Eye (tissue), 1 donor: ENCODE results near the gene HELZ.
A peak's percentile ranks its signal among the peaks of the same experiment; 100 is the strongest.
"Not testable (repeated sequence)": the region's sequence is repeated elsewhere in the genome, so short reads cannot be mapped to it uniquely, and the experiment has no call there.

Source experiments
- DNase-seq: peaks from one replicate; pipeline ENCODE4 v3.0.0-alpha.2; 2015

Gene HELZ

DNA sequence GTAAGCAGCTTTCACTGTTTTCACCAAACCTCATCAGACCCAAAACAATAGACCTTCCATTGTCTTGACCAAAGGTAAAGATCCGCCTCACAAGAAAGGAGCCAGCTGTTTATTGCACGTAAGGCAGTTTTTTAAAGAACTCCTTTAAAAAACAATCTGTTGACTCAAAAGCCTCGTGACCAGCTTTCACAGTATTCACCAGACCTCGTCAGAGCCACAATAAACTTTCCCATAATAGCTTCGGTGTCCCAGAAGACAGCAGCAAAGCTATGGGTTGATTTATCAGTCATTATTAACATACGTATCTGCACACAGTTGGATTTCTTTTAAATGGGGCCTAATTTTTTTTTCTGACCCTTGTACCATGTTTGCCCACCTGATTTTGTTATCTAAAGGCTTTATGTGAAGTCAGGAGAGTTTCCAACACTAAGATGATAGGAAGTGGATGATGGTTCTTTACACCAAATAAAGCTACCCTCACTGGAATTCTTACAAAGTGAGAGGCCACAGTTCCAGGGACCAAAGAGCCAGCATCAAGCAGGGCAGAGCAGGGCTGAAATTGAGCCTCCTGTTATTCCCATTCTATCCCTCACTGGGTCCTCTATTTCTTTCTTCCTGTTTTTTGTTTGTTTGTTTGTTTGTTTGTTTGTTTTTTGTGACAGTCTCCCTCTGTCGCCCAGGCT, 17.6 kb upstream of the HELZ start:
- DNase-seq = no peak

DNA sequence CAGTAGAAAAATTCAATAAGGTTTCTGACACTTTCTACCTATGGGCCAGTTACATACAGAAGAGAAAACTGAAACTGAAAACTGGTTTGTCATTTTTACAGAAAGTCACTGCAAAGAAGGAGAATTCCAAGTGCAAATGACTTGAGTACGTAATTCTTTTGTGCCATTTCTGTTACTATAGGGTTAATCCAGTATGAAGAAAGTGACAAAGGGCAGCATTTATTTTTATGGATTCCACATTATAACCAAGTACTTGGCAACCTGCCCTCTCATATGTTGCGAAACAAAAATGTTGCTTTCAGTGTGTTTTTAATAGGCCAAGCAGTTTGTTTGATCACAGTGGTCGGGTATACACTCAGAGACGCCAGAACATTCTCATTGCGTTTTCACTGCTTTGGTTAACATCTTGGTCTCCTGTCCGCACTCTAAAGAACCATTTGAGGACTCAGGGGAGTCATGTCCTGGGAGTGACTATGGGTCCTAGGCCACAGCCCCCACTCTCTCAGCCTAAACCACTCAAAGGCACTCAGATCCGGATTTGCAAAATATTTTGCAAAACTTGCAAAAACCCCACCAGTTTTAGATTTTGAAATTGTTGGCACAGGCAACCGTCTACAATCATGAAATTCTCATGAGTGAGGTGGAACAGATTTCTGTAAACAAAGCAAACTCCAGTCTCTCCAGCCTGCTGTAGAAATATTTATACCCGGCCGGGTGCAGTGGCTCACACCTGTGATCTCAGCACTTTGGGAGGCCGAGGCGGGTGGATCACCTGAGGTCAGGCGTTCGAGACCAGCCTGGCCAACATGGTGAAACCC, 15.4 kb upstream of the HELZ start:
- peak; percentile 70 for DNase-seq

DNA sequence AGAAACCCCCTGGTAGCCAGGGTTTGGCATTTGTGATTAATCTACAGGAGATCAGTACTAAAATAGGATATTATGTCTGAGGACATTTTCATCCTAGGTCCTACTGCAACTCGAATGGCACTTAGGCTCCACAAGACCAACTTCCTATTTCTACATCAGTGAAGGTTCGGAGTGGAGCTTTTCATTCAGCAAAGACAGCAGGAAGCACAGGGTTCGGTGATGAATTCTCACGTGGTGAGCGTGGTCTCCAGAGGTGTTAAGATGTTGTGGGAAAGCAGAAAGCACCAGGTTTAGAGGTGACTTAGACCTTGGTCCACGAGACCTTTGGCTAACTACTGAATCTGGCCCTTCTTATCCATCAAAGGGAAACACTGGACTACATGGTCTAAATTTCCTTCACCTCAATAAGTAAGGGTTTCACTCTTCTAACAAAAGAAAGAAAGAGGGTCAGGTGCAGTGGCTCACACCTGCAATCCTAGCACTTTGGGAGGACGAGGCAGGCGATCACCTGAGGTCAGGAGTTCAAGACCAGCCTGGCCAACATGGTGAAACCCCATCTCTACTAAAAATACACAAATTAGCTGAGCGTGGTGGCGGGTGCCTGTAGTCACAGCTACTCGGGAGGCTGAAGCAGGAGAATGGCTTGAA, 13.9 kb upstream of the HELZ start:
- DNase-seq = no peak

DNA sequence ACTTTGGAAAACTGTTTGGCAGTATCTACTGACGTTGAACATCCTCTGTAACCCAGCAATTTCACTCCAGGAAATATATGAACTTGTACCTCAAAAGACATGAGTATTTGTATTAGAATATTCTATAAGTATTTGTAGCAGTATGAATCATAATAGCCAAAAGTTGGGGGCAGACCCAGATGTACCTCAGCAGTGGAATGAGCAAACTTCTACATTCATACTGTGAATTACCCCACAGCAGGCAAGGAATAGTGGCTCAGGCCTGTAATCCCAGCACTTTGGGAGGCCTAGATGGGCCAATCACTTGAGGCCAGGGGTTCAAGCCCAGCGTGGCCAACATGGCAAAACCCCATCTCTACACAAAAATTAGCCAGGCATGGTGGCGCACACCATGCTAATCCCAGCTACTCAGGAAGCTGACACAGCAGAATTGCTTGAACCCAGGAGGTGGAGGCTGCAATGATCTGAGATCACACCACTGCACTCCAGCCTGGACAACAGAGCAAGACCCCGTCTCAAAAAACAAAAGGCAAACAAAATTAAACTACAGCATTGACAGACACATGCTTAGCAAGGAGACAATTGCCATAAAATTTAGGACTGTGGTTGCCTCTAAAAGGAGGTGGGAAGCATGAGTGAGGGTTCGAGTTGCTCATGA, 11.2 kb upstream of the HELZ start:
- no peak for DNase-seq

DNA sequence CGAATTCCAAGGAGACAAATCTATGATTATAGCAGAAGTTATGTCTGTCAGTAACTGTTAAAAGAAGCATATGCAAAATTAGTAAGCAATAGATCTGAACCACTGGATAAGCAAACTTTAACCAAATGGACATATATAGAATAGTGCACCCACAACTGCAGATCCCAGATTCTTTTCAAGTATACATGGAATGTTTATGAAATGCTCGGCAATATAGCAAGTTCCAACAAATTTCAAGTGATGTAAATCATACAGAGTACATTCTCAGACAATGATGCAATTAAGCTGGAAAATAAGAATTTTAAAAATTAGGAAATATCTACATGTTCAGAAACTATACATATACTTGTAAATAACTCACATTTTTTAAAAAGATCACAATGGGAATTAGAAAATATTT, 8.4 kb upstream of the HELZ start:
- DNase-seq = no peak

DNA sequence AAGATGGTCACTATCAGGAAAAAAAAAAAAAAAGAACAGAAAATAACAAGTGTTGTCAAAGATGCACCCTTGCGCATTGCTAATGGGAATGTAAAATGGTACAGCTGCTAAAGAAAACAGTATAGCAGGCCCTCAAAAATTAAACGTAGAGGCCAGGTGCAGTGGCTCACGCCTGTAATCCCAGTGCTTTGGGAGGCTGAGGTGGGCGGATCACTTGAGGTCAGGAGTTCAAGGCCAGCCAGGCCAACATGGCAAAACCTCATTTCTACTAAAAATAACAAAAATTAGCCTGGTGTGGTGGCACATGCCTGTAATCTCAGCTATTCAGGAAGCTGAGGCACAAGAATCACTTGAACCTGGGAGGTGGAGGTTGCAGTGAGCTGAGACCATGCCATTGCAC, 6.6 kb upstream of the HELZ start:
- DNase-seq = not testable (repeated sequence)

DNA sequence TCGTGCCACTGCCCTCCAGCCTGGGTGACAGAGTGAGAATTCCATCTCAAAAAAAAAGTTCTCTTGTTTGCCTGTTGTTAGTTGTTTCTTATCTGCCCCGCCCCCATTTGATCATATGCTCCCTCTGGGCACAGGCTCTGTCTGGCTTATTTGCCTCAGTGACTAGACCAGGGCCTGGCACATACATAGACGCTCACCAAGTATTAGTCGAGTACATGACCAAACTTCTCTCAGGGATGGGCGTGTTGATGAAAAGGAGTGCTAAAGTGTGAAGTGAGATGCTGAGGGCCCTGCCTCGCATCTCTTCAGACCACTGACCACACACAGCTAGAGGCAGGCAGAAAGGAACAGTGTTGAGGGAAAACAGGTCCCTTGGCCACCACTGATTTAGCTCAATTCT, 3.3 kb upstream of the HELZ start:
- no peak for DNase-seq

DNA sequence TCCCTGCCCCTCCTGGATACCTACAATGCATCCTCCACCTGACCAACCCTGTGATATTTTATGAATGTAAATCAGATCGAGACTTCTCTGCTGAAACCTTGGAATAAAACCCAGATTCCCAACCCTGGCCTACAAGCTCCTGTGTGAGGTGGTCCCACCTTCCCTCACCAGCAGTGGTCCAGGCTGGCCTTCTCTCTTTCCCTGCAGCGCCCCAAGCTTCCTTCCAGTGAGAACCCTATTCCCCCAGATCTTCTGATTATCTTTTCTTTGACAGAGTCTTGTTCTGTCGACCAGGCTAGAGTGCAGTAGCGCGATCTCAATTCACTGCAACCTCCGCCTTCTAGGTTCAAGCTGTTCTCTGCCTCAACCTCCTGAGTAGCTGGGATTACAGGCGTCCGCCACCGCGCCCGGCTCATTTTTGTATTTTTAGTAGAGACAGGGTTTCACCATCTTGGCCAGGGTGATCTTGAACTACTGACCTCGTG, 2.5 kb upstream of the HELZ start:
- DNase-seq = no peak

DNA sequence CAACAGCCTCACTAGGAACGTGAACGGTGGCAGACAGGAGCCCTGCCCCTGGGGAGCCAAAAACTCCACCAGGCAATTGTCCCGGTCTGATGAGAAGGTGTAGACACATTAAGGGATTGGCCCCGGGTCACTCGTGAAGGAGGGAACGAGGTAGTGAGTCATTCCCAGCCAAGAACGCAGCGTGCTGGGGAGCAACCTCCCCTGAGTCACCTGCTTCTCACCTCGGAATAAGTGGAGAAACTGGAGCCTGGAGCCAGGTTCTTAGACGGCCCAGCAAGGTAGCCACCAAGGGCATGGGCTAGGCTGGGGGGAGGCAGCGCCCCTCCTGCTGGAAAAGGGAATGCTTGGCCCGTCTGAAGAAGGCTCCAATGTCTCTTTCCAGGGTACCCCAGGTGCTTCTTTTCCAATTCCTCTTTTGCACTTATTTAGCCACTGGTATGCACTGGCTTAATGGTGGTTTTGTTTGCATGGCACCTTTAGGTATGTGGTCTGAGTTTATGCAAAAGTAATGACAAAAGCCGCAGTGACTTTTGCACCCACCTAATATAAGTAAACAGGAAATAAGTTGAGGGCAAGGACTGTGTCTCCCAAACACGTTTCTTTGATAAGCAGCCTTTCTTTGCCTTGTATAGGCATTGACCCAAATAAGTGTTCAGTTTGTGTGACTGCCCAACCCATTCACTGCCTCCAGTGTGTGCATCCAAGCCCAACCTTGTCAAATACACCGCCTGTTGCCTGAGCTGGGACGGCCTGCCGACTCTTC, 1.8 kb upstream of the HELZ start:
- DNase-seq = no peak

DNA sequence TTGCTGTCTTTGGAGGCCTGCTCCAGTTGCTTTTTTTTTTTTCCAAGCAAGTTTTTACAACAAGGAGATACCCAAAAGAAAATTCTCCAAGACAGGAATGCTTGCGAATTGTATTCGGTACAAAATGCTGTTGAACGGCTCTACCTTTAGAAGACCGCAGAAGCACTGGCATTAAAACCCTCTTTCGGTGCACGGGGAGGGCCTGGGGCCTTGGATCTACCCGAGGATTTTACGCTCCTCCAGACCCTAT, 1.3 kb upstream of the HELZ start:
- peak; percentile 69 for DNase-seq

DNA sequence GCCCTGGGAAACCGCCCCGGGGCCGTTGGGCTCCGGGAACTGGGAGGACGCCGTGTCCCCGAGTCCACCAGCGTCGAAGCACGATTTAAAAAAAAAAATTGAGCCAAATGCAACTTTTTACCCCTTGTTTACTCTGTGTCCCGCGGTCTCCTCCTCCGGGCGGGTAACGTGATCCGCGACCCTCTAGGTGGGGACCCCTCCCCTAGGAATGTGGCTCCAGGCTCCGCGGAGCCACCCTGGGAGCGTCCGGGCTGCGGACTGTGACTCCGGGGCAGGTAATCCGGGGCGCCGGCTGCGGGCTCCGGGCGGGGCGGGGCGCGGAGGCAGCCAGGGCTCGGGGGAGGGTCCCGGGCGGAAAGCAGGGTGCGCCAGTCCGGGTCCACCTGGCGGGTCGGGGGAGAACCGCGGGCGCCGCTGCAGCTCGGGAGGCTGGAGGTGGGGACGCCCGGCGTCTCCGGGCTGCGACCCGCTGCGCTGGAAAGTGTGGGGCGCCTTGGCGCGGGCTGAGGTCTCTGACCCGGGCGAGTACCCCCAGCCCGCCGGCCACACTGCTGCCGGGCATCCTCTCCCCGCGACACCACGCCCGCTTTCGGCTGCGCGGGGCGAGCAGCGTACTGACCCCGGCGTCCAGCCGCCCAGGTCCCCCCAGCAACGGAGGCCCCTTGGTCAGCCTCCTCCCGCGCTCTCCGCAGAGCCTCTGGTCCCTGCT, 852 bp upstream of the HELZ start:
- DNase-seq = peak; percentile 84

DNA sequence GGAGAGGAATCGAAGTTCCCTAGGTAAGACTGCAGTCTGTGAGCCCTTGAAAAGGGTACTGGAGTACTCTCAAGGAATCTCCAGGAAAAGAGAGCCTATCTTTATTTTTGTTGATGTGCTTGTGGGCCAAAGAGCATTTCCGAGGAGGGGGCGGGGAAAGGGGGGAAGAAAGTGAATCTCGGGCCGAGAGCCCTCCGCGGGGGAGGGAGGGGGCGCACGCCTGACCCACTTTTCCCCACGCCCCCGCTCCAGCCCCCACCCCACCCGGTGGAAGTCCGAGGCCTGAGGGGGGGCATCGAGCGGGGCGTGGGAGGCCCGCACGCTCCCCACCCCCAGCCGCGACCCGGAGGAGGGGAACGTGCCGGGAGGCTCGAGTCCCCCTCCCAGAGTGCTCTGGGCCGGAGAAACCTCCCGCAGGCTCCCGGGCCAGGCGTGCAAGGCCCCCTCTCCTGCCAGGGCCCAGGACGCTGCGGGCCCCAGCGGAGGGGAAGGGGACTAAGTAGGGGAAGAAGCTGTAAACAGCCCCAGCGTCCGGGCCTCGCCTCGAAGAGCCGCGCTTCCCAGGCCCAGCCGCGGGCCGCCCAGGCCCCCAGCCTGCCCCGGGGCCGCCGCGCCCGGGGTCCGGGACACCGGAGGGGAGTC, 444 bp downstream of the HELZ start:
- DNase-seq = peak; percentile 34

DNA sequence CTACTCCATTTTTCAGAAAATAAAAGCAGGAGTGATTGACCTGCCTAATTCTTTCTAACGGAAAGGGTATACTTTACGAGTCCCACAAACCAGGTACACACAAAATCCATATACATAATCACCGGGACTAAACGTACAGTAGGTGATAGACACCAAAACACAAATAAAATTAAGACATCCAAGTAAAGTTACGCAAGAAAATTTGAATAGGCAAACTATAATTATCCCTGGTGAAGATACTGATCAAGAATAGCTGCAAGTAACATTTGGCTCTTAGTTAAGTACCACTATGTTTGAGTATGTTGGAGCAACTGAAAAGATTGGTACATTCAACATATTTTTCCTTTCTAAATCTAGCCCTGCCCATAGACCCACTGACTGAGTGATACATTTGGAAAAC, 1.7 kb downstream of the HELZ start:
- no peak for DNase-seq

DNA sequence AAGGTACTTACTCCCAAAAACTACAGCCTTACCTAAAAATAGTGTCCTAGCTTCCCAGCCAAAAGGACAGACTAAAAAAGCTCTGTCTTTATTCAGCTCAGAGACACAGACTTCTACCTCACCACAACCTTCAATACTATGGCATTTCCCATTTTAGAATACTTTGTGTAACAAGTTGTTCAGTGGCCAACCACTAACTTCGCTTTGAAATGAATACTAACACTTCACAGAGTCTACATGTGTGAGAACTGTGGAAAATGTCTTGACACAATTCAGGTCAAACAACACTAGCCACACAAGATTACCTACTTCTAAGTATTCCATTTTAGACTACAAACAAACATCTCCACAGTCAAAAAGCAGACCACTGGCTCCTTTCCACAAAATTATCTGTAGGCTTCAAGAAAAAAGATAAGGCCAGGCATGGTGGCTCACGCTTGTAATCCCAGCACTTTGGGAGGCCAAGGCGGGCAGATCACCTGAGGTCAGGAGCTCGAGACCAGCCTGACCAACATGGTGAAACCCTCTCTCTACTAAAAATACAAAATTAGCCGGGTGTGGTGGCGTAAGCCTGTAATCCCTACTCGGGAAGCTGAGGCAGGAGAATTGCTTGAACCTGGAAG, 3.2 kb downstream of the HELZ start:
- DNase-seq = no peak

DNA sequence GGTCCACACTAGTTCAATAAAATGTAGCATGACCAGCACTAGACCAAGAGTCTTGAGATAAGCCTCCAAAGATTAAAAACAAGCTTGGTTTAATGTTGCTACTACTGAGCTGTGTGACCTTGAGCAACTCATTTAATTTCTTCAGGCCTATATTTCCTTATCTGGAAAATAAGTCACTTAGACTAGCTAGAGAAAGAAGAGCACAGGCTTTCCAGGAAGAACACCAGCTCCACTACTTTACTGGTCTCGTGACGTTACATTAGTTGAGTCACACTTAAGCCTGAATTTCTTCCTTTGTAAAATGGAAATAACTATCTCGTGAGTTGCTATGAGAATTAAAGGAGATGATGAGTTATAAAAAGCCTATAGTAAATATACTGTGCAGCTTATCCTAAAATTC, 5.4 kb downstream of the HELZ start:
- DNase-seq = no peak

DNA sequence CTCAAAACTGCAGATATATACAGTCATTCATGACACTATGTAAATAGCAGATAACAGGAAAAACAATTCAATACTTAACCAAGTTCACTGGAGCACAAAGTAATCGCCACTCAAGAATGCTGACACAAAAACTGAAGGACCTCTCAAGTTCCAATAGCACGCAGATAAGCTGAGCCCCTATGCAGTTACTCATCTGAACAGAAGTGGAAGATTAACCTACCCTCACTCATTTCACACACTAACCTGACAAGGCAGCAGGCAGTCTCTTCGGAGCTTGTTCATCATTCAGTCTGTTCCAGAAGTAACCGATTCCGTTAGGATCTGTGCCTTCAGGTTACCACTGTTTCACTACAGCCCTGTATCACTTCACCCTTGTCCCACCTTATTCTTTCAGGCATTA, 6.0 kb downstream of the HELZ start:
- no peak for DNase-seq

DNA sequence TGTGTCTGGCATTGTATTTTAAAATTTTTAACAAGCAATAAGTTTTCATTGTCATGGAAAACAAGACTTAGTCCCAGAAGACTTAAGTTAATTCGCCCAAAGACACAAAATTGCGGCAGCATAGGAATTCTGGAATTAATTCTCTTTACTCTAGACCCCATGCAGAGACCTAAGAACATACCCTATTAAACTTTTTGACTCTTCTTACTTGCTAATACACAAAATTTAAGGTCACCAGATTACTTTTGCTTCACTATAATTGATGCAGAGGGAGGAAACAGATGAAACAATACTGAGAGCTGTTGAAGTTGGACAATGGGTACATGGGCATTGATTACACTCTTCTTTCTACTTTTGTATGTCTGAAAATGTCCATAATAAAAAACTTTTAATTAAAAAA, 12.6 kb downstream of the HELZ start:
- DNase-seq = no peak

DNA sequence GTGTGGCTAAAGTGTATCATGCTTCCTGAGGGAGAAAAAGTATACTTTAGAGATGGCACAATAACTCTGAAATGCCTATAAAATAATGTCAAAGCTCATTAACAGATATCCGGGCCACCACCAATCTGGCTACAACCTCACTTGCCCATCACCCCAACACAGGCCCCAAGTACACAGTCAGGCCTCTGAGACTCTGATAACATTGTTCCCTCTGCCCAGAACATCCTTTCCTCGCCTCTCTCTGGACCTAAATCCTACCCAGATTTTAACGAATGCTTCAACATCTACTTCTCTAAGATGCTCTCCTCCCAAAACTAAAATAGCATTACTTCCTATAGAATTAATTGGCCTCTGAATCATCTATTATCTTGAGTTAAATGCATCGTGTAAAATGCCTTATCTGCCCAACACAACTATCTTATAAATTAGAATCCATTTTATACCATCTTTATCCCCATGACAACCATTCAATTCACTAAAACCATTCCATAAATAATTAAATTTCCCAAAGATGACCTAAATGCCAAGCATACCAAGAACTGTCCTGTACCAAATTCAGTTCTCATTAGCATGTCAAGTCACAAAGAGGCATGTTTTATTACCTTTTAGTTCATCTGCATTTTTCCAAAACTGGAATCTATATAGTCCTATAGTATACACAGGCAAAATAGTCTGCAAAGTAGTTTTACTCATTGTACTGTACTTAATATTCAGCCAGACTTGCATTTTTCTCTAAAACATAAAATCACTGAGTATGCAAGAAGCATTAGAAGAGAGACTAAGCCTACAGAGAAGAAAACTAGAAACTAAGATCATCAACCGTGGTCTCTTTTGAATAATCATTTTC, 15.7 kb downstream of the HELZ start:
- no peak for DNase-seq

DNA sequence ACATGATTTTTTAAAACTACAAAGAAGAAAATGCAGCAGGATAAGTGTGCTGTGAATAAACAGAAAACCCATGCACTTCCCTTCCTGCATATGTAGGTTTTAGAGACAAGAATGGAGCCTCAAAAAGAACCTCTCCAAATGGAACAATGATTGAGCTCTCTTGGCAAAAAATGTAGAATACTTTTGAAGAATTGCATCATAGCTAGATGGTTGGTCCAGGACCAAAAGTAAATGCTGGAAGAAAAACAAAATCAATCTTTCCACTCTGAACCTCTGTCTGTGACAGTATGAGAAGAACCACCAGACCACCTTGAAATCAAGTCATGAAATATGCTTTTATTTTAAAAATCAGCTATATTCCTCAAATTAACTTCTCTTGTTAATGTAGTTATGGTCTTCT, 17.5 kb downstream of the HELZ start:
- DNase-seq = no peak

DNA sequence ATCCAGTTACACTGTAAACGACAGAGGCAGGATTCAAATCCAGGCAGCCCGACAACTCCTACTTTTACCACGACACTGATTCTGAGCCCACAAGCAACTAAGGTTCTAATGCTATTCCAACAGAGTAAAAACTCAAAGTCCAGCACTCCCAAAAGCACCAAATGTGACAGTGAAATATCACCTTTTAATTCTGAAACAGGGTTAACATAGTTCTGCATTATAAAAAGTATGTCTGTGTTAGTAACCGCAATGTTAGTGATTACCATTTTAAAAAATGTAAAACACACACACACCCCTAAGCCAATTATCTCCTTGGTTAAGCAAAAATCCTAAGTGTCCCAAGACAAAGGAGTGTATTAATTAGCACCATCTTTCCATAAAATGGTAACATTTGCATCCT, 19.7 kb downstream of the HELZ start:
- no peak for DNase-seq
